ENCODE measurements around the gene ATP5ME.
"Not testable (repeated sequence)": the region's sequence is repeated elsewhere in the genome, so short reads cannot be mapped to it uniquely, and the experiment has no call there.

The ATP5ME gene

DNA sequence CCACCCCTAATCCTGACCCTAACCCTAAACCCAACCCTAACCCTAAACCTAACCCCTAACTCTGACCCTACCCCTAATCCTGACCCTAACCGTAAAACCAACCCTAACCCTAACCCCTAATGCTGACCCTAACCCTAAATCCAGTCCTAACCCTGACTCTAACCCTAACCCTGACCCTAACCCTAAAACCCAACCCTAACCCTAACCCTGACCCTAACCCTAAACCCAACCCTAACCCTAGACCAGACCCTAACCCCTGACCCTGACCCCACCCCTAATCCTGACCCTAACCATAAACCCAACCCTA is 30.8 kb upstream of the ATP5ME start:
- DNase-seq (ENCODE audit: low read depth): no peak

- DNase-seq (ENCODE audit: low read depth): no peak
Measured at GRCh38 chr4:704198-704891, 30.3 kb upstream of the ATP5ME start.

DNA sequence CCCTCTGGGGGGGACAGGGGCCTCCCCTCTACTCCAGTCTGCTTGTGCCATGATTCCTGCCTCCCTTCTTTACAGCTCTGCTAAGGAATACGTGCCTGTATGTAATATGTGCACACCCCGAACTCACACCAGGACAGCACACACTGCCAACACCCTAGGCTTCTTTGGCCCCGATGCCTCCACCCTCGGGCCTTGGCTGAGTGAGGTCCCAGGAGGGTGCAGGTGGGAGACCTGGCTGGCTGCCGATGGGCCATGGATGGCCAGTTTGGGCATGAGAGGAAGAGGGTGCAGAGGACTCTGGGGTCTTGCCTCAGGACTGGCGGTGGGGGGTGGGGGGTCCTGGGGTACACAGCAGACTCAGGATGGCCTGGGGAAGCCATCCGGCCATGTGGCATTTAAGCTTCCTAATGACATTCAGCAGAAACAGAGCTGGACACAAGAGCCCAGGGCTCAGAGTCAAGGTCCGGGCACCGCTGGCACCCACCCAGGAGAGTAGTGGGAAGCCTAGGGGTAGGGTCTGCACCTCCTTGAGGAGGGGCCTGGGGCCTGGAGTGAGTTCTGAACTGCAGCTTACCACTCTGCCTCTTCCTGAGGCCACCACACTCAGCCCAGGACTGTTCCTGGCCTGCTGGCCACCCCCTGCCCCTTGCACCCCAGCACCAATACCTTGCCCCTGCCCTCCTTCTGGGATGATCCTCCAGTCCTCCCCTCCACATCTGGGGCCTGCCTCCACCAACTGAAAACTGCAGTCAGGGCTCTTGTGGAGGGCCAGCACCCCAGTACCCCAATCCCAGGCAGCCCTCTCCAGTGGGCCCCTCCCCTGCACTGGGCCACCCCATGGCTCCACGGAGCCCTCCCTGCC is 29.5 kb upstream of the ATP5ME start:
- DNase-seq (ENCODE audit: low read depth): no peak

- DNase-seq (ENCODE audit: low read depth): no peak
Measured at GRCh38 chr4:702618-703048, 28.6 kb upstream of the ATP5ME start.

- no peak for DNase-seq (ENCODE audit: low read depth)
Measured at GRCh38 chr4:700587-701264, 26.6 kb upstream of the ATP5ME start.

DNA sequence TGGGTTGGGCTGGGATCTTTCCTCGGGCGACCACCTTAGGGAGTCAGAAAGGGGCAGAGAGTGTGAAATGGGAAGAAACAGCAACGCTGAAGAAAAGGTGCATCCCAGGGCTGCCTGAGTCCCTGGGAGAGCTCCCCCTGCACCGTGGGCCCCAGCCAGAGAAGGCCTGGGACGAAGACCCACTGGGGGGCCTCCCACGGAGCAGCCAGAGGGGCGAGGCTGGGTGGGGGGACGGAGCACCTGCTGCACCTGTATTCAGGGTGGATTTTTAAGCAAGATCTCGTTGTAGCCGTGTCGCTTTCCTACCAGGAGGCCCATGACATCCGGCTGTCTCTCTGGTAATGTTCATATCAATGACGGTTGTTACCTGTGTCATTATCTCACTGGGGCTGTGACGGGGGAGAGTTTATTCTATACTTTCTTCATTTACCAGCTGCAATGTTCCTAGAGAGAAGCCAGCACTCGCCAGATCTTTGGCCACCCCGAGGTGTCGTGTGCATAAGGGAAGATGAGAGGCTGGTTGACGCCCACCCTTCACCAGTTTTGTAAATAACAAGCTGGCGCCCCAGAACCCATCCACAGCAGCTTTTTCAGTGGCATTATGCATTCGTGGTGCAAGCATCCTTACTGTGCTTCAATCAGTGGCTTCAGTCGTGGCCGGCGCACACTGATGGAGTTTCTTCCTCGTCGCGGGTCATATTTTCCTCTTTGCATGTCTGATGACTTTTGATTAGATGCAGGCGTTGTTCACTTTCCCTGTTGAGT is 25.9 kb upstream of the ATP5ME start:
- no peak for DNase-seq (ENCODE audit: low read depth)

DNA sequence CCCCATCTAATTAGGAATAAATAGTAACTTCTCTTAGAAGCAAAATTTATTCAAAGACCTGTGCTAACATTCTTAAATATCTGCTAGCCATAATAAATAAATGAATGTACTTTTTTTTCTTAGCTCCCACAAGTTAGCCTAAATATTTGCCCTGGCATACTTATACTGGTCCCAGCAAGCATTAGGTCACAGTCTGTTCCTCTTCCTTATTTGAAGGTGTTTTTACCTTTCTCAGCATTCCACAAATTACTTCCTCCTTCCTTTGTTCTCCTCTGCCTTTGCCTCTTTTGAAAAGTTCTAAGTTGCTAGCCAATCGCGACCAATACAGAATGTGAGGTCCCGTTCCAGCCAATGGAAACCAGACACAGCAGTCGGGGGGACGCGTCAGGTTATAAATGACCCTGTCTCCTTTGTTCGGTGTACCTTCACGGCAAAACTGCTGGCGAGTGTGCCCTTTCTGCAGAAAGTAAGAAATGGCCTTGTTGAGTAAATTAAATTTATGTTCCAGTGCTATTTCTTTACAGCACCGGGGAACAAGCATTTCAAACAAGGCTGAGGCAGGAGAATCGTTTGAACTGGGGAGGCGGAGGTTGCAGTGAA is 20.4 kb upstream of the ATP5ME start:
- DNase-seq (ENCODE audit: low read depth): not testable (repeated sequence)

- DNase-seq (ENCODE audit: low read depth): no peak
Measured at GRCh38 chr4:692771-693554, 18.9 kb upstream of the ATP5ME start.

DNA sequence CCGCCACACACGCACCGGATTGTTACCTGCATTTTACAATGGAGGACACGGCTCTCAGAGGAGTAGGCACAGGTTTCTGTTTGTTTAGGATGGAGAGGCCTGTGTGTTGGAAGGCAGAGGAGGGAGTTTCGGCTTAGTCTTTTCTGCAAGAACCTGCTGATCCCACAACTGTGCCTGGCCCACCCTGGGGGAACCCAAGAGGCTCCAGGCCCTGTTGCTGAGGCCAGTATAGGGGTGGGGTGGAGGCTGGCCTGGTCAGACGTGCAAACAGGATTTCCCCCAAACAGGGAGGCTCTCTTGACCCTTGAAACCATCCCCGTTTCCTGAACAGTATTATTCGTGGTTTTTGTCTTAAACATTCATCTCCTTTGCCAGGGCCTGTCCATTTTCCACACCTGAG is 15.6 kb upstream of the ATP5ME start:
- DNase-seq (ENCODE audit: low read depth): no peak

DNA sequence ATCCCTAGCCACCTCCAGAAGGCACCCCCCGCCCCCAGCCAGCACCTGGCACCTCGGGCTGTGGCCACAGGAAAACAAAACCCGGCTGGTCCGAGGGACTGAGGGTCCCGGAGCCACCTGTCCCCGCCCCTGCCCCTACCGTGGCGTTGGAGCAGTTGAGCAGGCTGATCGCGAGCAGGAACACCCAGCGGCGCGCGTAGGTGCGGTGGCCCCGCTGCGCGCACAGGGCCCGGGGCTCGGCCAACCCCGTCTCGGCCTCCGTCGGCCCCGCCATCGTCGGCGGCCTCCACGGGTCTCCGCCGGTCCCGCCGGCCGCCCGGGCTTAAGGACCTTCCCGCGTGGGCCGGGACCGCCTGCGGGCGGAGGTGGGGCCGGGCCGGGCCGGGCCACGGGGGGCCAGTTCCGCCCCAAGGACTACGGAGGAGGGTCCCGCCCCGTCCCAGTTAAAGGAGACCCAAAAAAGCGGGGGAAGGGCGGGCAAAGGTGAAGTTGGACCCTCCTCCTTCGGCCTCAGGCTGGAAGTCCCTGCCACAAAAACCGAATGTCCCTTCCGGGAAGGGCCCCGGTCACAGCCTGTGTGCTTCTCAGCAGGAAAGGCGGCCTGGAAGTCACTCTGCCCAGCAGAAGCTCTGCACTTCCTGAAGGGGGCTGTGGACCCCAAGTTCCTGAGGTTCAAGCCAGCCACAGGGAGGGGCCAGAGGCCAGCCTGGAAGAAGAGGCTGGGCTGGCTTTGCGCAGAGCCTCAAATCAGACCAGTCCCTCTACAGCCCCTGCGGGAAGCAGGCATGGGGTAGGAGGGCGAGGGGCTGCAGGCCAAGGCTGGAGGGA is 15.0 kb upstream of the ATP5ME start, which contains the start of gene SLC49A3:
TSS of gene SLC49A3 (minus strand) at position 298 of the 828 bp plus-strand sequence. CDS start at position 274, 24 bp downstream.
- DNase-seq (ENCODE audit: low read depth): no peak

GRCh38 chr4:687971-688853 is 14.1 kb upstream of the ATP5ME start:
- DNase-seq (ENCODE audit: low read depth): no peak

DNA sequence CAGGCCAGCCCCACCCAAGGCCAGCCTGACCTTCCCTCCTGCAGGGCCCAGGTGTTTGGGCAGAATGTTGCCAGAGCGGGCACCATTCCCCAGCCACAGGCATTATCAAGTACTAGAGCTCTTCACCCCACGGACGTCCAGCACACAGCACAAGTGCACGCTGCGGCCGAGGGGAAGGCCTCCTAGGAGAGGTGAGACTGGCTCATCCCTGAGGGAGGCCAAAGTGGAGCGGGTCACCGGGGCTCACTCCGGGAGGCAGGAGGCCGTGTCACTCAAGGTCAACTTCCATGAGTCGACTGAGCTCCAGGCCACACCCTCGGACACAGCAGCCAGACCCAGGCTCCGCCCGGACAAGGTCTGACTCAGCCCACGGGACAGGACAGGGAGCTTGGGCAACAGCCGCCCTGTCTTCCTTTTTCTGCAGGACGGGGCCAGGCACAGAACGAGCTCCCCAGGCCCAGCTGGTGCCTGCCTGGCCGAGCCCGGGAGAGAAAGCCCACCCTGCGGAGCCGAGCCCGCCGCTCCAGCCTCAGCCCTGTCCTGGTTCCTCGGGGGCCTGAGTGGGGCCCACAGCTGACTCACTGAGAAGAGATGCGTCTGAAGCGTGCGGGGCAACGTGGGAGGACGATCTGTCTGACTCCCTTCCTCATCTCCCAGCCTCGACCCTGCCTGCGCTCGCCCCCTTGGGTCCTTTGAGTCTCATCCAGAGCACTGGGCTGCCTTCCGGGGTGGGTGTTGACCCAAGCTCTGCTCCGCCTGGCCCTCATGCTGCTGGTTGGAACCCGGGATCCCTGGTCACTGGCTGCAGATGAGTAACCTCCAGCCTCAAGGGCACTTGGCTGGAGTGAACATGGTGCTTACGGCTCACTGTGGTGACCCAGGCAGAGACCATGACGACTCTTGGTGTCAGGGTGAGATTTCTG is 13.2 kb upstream of the ATP5ME start:
- no peak for DNase-seq (ENCODE audit: low read depth)

DNA sequence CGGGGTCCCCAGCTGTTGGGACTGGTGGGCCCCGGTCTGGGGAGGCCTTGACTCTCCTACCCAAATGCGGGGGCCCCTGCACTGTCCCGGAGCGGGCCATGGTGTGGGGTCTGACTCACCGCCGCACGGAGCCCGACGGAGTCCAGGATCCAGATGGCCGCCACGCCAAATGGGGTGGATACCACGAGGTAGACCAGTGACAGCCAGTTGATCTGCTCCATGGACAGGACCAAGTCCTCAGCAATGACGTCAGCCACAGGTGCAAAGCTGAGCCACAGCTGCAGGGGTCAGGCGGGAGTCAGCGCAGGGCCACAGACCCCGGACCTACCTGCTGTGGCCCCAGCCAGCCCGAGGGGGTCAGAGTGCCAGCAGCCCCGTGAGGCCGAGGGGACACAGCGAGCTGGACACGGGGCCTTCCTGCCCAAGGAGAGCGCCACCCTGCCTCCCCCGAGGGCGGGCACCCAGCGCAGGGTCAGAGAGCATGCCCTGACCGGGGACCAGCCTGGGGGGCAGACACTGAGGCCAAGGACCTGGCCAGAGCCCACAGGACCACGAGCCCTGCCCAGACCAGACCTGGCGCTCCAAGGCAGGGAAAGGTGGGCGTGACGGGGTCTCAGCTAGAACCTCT is 12.5 kb upstream of the ATP5ME start:
- DNase-seq (ENCODE audit: low read depth): no peak

DNA sequence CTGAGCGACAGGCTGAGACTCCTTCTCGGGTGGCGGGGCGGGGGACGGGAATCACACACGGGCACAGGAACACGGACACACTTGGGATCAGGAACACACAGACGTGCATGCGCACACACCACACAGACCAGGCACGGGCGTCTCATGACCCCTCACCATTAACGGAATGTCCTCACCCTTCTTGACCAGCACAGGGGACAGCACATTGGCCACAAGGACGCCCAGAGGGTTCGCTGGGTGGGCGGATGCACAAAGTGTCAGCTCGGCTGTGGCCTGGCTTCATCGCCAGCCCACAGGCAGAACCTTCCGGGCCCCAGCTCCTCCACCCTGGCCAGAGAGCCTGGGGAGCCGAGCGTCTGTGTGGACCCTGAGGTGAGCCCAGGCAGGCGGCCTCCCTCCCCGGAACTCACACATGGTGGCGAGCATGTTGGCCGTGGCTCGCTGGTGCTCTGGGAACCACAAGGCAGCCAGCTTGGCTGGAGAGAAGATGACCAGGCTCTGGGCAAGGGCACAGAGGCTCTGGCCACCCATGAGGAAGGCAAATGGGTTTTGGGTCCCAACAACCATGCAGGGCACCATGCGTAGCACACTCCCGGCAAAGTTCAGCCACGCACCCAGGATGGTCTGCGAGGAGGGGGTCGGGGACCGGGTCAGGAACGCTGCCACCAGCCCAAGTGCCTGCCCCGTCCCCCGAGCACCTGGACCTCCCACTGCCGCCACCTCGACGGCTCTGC is 11.8 kb upstream of the ATP5ME start:
- DNase-seq (ENCODE audit: low read depth): no peak

- DNase-seq (ENCODE audit: low read depth): no peak
Measured at GRCh38 chr4:684623-685327, 10.7 kb upstream of the ATP5ME start.

DNA sequence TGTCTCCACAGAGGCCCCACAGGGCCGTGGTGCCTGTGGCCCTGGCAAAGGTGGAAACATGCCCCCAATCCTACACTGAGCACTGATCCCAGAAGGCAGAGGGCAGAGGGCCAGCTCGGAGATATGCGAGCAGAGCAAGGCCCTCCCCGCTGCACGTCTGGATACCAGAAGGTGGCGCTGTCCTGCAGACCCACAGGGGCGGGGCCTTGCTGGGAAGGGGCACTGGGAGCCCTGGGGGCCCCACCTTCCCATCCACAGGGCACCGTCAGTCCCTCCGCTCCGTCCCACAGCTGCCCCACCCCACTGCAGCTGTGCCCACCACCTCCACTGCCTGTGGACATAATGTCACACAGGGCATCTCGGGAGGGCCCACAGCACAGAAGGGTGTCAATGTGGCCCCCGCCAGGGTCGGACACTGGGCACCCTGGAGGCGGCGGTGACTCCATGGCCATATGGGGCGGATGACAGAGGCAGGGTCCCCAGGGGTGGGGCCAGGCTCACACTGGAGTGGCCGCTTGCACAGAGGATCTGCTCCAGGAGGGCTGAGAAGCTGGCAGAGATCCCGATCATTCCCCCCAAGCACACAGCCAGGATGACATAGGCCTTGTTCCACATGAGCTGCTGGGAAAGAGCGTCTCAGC is 10.0 kb upstream of the ATP5ME start:
- DNase-seq (ENCODE audit: low read depth): no peak

Data from activated T-cell treated with anti-CD3 and anti-CD28 coated beads for 24 hours (primary cell).